Endothelial cell of umbilical vein (primary cell): Measurements from ENCODE around the gene OSGIN1. TPM values are rescaled to one million over a fixed set of nuclear protein-coding genes. Genes with fewer than 3 reads are reported as not detected.

Source experiments
- BruUV-seq: library from RNA; stranded (reverse); fragments of 400-500 nt; replicated peaks from 2 replicates; lab custom pipeline; 2021; lab: Mats Ljungman, UMichigan
- CTCF ChIA-PET: fragments of 300-600, 350-600 bp; sonication (Branson Sonifier 250); formaldehyde crosslinking; loops from one replicate; lab custom pipeline; 2021; ENCODE audit warnings: antibody characterized with exemption, inconsistent platforms; lab: Charles Lee
- POLR2A ChIA-PET: fragments of 300-600, 350-600 bp; sonication (Branson Sonifier 250); formaldehyde crosslinking; loops from one replicate; lab custom pipeline; 2021; ENCODE audit warnings: antibody characterized with exemption, inconsistent platforms; lab: Charles Lee
- DNase-seq: peaks from one replicate; pipeline ENCODE4 v3.0.0-alpha.2; 2011; ENCODE audit warnings: low read depth, low spot score
- FAIRE-seq: peaks from 2 replicates; lab custom pipeline; 2011; peaks lifted over from hg19 to GRCh38; lab: Jason Lieb, UNC
- H2AFZ ChIP-seq: 2 replicates; pipeline ENCODE4 v1.6.0; 2012; ENCODE audit warnings: low read depth, low read length, control low read depth, inconsistent platforms
- H3K27ac ChIP-seq: 2 replicates; pipeline ENCODE4 v1.5.1; 2011; ENCODE audit warnings: low read depth, mild to moderate bottlenecking, control low read depth, low read length, moderate library complexity; ENCODE audit not compliant: insufficient read depth
- H3K27me3 ChIP-seq, 2 experiments: 2 replicates each; pipeline versions ENCODE4 v1.6.0 to v1.6.1; 2011; ENCODE audit warnings: low read length in 2 of 2, mixed read lengths in 1 of 2; ENCODE audit not compliant: control insufficient read depth in 2 of 2, insufficient read depth in 2 of 2
- H3K36me3 ChIP-seq, 2 experiments: 2 replicates in 1 of 2; 3 replicates in 1 of 2; pipeline ENCODE4 v1.5.1; 2011; ENCODE audit warnings: low read length in 2 of 2, mild to moderate bottlenecking in 1 of 2, moderate library complexity in 1 of 2; ENCODE audit not compliant: control insufficient read depth in 2 of 2, insufficient read depth in 2 of 2; ENCODE audit errors: extremely low read depth in 1 of 2
- H3K4me1 ChIP-seq: 3 replicates; pipeline ENCODE4 v1.5.1; 2011; ENCODE audit warnings: mild to moderate bottlenecking, low read length; ENCODE audit not compliant: control insufficient read depth, insufficient read depth; ENCODE audit errors: extremely low read depth
- H3K4me2 ChIP-seq: 2 replicates; pipeline ENCODE4 v1.6.1; 2011; ENCODE audit warnings: low read length, control low read depth, mixed read lengths; ENCODE audit not compliant: insufficient read depth
- H3K4me3 ChIP-seq, 3 experiments: fragments of 200-600 bp in 1 of 3; sonication (generic), shearing (Covaris generic) in 1 of 3; replicated peaks in 1 of 3; 2 replicates each; pipeline ENCODE4 v1.5.1; 2011 to 2016; ENCODE audit warnings: control low read depth in 3 of 3, low read length in 3 of 3, mild to moderate bottlenecking in 2 of 3, inconsistent platforms in 1 of 3, low read depth in 1 of 3, moderate library complexity in 1 of 3; ENCODE audit not compliant: insufficient read depth in 1 of 3
- H3K79me2 ChIP-seq: 2 replicates; pipeline ENCODE4 v1.6.0; 2012; ENCODE audit warnings: low read length, inconsistent platforms; ENCODE audit not compliant: control insufficient read depth, insufficient read depth
- H3K9ac ChIP-seq: replicated peaks from 2 replicates; pipeline ENCODE3; 2011; ENCODE audit warnings: low read length, control low read depth; ENCODE audit not compliant: insufficient read depth; ENCODE audit errors: extremely low read depth
- H3K9me1 ChIP-seq: replicated peaks from 3 replicates; pipeline ENCODE4 v1.6.0; 2011; ENCODE audit warnings: mild to moderate bottlenecking, low read length; ENCODE audit not compliant: control insufficient read depth, insufficient read depth; ENCODE audit errors: extremely low read depth
- H3K9me3 ChIP-seq: replicated peaks from 2 replicates; pipeline ENCODE4 v1.5.1; 2012; ENCODE audit warnings: low read length, inconsistent platforms; ENCODE audit not compliant: control insufficient read depth, insufficient read depth
- H4K20me1 ChIP-seq: replicated peaks from 2 replicates; pipeline ENCODE3; 2011; ENCODE audit warnings: mild to moderate bottlenecking, low read length; ENCODE audit not compliant: control insufficient read depth, insufficient read depth; ENCODE audit errors: extremely low read depth
- EZH2 ChIP-seq: IDR thresholded peaks from 2 replicates; pipeline ENCODE4 v1.6.1; 2012; ENCODE audit warnings: borderline replicate concordance, low read depth, mild to moderate bottlenecking, moderate library complexity, low read length, inconsistent platforms; ENCODE audit not compliant: severe bottlenecking
- GATA2 ChIP-seq: IDR thresholded peaks from 2 replicates; pipeline ENCODE4 v1.7.0; 2011; ENCODE audit warnings: low read depth, mild to moderate bottlenecking, moderate library complexity, mixed read lengths, low read length; ENCODE audit not compliant: insufficient read length, insufficient read depth
- MYC ChIP-seq: IDR thresholded peaks from one replicate; pipeline ENCODE4 v1.6.1; 2011; ENCODE audit warnings: mild to moderate bottlenecking, low read depth, low read length
- POLR2A ChIP-seq: IDR thresholded peaks from 2 replicates; pipeline ENCODE4 v1.6.1; 2012; ENCODE audit warnings: low read depth, mild to moderate bottlenecking, control low read depth, low read length
- POLR2AphosphoS5 ChIP-seq: IDR thresholded peaks from 2 replicates; pipeline ENCODE4 v1.6.1; 2012; ENCODE audit warnings: low read depth, mild to moderate bottlenecking, control low read depth, low read length, moderate library complexity; ENCODE audit not compliant: insufficient read depth
- dilution Hi-C: fragments of 300-500 bp; cut with MboI; formaldehyde crosslinking; loops from one replicate; pipeline ENCODE4 v1.15.0; 2019; ENCODE audit warnings: low sequenced_read_pairs; ENCODE audit not compliant: extremely low pct_ligation_motif_present
- intact Hi-C: fragments of 100-400 bp; cut with micrococcal nuclease; formaldehyde crosslinking; loops from one replicate; pipeline ENCODE4 v1.10.0; 2022
- polyA plus RNA-seq, 4 experiments: library from polyadenylated mRNA; depleted of rRNA in 3 of 4; stranded (reverse) in 3 of 4; unstranded in 1 of 4; fragments of >200 nt; gene quantifications; 2 replicates each; pipeline versions ENCODE4 v1.2.1 to v1.2.3, GENCODE V29; 2011 to 2012; ENCODE audit warnings: missing spikeins in 1 of 4
- total RNA-seq: library from RNA; stranded (reverse); gene quantifications from 2 replicates; pipeline ENCODE4 v1.2.3, GENCODE V29; 2021
- TF ChIP-seq, protein P1 (sequence below), 2 donors: IDR thresholded peaks; 1 replicate in 1 of 2; 2 replicates in 1 of 2; pipeline ENCODE4 v1.5.1; 2011; ENCODE audit warnings: low read length in 2 of 2, mild to moderate bottlenecking in 2 of 2, moderate library complexity in 2 of 2, control low read depth in 1 of 2, inconsistent platforms in 1 of 2, low read depth in 1 of 2; ENCODE audit not compliant: insufficient read depth in 1 of 2; ENCODE audit errors: extremely low read depth in 1 of 2

Gene OSGIN1
- total and polyA plus RNA-seq, 2 donors (not counting 3 experiments of a cell fraction or from before 2014, with no cell fraction given), result 9.2 to 11.0 TPM

DNA sequence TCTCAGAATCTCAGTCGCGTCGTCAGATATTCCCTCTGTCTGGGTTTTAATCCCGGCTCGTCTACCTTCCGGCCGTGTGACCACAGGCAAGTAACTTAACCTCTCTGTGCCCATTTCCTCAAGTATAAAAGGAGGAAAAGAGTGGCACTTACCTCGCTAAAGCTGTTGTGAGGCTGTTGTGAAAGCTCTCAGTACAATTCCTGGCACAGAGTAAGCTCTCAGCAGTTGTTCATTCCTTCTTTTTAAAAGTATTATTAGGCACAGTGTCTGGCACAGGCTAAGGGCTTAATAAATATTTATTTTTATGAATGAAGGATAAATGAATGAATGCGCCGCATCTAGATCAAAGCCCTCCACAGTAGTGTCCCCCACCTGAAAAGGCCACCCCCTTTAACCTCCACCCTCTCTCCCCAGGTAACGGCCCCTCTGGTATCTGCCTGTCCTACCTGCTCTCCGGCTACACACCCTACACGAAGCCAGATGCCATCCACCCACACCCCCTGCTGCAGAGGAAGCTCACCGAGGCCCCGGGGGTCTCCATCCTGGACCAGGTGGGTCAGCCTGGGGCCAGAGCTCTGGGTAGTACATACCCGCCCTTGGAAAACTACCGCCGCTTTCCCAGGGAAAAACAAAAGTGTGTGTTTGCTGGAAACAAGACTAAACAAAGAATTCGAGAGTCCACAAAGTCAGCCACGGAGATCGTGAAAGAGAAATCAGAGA is 6.0 kb downstream of the OSGIN1 start:
- POLR2A ChIA-PET, result no interaction called here
- no peaks in the 10 kb centered on the region for H3K9me3 ChIP-seq
- DNase-seq (no peak), FAIRE-seq (no peak)
- no peak overlapping the region for H3K4me3 ChIP-seq
- no peak overlapping the region for H3K9ac ChIP-seq
- no peaks in the 10 kb centered on the region for H4K20me1 ChIP-seq
- H3K4me2 ChIP-seq, result no peak overlapping the region
- peaks cover 9% of the 10 kb centered on the region for H3K4me1 ChIP-seq
- H2AFZ ChIP-seq, result no peak overlapping the region
- dilution Hi-C loops, result no loop called here
- H3K27me3 ChIP-seq, result no peaks in the 10 kb centered on the region
- intact Hi-C loops, result loop anchor here (5.0 to 10.0 kb wide), 2 partner anchors 83 to 346 kb away; partner anchors contain the start of gene SLC38A8
- H3K9me1 ChIP-seq, result no peaks in the 10 kb centered on the region
- H3K36me3 ChIP-seq, result peaks cover 4 to 6% of the 10 kb centered on the region in 2 experiments
- peaks cover 2% of the 10 kb centered on the region for H3K79me2 ChIP-seq
- H3K27ac ChIP-seq, result no peak overlapping the region
- BruUV-seq, result no TSS peak
- CTCF ChIA-PET, result interaction anchor here (0.9 kb wide), 1 partner anchor 107 kb away, joined by 3 read pairs; no protein-coding TSS in a partner anchor
- TF ChIP-seq POLR2AphosphoS5, result no peak
- no peak for TF ChIP-seq POLR2A
- TF ChIP-seq EZH2, result no peak
- TF ChIP-seq, protein P1, sequence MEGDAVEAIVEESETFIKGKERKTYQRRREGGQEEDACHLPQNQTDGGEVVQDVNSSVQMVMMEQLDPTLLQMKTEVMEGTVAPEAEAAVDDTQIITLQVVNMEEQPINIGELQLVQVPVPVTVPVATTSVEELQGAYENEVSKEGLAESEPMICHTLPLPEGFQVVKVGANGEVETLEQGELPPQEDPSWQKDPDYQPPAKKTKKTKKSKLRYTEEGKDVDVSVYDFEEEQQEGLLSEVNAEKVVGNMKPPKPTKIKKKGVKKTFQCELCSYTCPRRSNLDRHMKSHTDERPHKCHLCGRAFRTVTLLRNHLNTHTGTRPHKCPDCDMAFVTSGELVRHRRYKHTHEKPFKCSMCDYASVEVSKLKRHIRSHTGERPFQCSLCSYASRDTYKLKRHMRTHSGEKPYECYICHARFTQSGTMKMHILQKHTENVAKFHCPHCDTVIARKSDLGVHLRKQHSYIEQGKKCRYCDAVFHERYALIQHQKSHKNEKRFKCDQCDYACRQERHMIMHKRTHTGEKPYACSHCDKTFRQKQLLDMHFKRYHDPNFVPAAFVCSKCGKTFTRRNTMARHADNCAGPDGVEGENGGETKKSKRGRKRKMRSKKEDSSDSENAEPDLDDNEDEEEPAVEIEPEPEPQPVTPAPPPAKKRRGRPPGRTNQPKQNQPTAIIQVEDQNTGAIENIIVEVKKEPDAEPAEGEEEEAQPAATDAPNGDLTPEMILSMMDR (IDR thresholded peaks at IDR 0.05; ENCODE audit: extremely low read depth in 1 of 2, insufficient read depth in 1 of 2, low read depth in 1 of 2, low read length in 2 of 2), result no peak
- no peak for TF ChIP-seq GATA2
- TF ChIP-seq MYC, result no peak
